Loucy (cell line): ENCODE measurements around the gene VASH2.

ENCODE experiments used
- H2AFZ ChIP-seq: fragments of 200-600 bp; sonication (generic); 2 replicates; pipeline ENCODE4 v1.6.0; 2016; ENCODE audit warnings: antibody characterized with exemption, mild to moderate bottlenecking, low read length, moderate library complexity
- H3F3A ChIP-seq: fragments of 200-600 bp; 2 replicates; pipeline ENCODE4 v1.6.0; 2016; ENCODE audit warnings: antibody characterized with exemption, low read depth, mild to moderate bottlenecking
- H3K27me3 ChIP-seq: fragments of 200-600 bp; sonication (generic); 2 replicates; pipeline ENCODE4 v1.6.1; 2014; ENCODE audit warnings: low read length, mild to moderate bottlenecking; ENCODE audit not compliant: insufficient read depth, poor library complexity, severe bottlenecking
- H3K36me3 ChIP-seq: fragments of 200-600 bp; sonication (generic); 2 replicates; pipeline ENCODE4 v1.6.1; 2016; ENCODE audit warnings: low read length; ENCODE audit not compliant: insufficient read depth
- H3K4me1 ChIP-seq: fragments of 200-600 bp; sonication (generic); 2 replicates; pipeline ENCODE4 v1.5.1; 2014; ENCODE audit warnings: low read length, mild to moderate bottlenecking; ENCODE audit not compliant: insufficient read depth, poor library complexity, severe bottlenecking
- H3K4me2 ChIP-seq: fragments of 200-600 bp; sonication (generic); 2 replicates; pipeline ENCODE4 v1.6.0; 2014; ENCODE audit warnings: antibody characterized with exemption, low read length, low read depth, mild to moderate bottlenecking; ENCODE audit not compliant: poor library complexity, severe bottlenecking
- H3K4me3 ChIP-seq: fragments of 200-600 bp; sonication (generic); 2 replicates; pipeline ENCODE4 v1.5.1; 2014; ENCODE audit warnings: low read length, mild to moderate bottlenecking, mixed read lengths; ENCODE audit not compliant: poor library complexity, severe bottlenecking
- H3K79me2 ChIP-seq: fragments of 200-600 bp; sonication (generic); 2 replicates; pipeline ENCODE4 v1.6.1; 2014; ENCODE audit warnings: low read length; ENCODE audit not compliant: insufficient read depth
- H3K9ac ChIP-seq: fragments of 200-600 bp; sonication (generic); 2 replicates; pipeline ENCODE4 v1.6.0; 2014; ENCODE audit warnings: mild to moderate bottlenecking, low read depth, low read length, moderate library complexity; ENCODE audit not compliant: poor library complexity, severe bottlenecking
- H3K9me2 ChIP-seq: fragments of 200-600 bp; sonication (generic); replicated peaks from 2 replicates; pipeline ENCODE4 v1.6.1; 2016; ENCODE audit warnings: low read depth, low read length, mixed read lengths
- H3K9me3 ChIP-seq: fragments of 200-600 bp; sonication (generic); 2 replicates; pipeline ENCODE4 v1.6.1; 2014; ENCODE audit warnings: mild to moderate bottlenecking, antibody characterized with exemption, low read length, low read depth; ENCODE audit not compliant: insufficient read depth
- H4K20me1 ChIP-seq: fragments of 200-600 bp; sonication (generic); 2 replicates; pipeline ENCODE4 v1.6.0; 2014; ENCODE audit warnings: antibody characterized with exemption, low read length, mild to moderate bottlenecking; ENCODE audit not compliant: insufficient read depth, poor library complexity, severe bottlenecking
- EZH2phosphoT487 ChIP-seq: fragments of 200-600 bp; IDR thresholded peaks from 2 replicates; pipeline ENCODE4 v1.6.1; 2018; ENCODE audit warnings: antibody characterized with exemption, mild to moderate bottlenecking, moderate library complexity, borderline replicate concordance
- TF ChIP-seq, protein P1 (sequence below): fragments of 200-600 bp; sonication (generic); conservative IDR thresholded peaks from 2 replicates; pipeline ENCODE4 v1.5.1; 2014; ENCODE audit warnings: mild to moderate bottlenecking, antibody characterized with exemption, low read length

The VASH2 gene

DNA sequence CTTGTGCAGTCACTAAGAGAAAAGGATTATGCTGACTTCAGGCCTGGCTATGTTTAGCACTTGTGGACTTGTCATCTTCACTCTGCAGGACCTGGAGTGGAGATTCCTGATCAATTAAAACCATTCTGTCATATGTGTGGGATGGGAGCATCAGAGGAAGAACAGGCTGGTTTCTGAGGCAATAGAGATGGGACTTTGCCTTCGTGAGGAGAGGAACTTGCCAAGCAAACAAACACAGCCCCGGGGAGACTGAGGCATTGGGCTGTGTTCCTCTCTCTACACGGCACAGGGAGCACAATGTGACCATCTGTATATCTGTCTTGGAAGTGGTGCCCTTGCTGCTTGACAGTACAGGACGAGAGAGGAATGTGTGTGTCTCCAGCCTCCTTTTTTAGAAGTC, 23.1 kb downstream of the VASH2 start:
- Histone ChIP-seq H3K36me3 (peaks cover 38% of the 10 kb centered on the region; the same call in 1 of the 2 replicates), H4K20me1 (no peaks in the 10 kb centered on the region), H3F3A (no peaks in the 10 kb centered on the region), H3K79me2 (no peaks in the 10 kb centered on the region), H3K4me1 (no peaks in the 10 kb centered on the region), H3K4me2 (no peak overlapping the region), H2AFZ (no peak overlapping the region), H3K9ac (no peak overlapping the region), H3K9me2 (no peaks in the 10 kb centered on the region), H3K4me3 (no peak overlapping the region), H3K9me3 (no peaks in the 10 kb centered on the region), H3K27me3 (no peaks in the 10 kb centered on the region)
- TF ChIP-seq EZH2phosphoT487 = no peak
- TF ChIP-seq, protein P1, sequence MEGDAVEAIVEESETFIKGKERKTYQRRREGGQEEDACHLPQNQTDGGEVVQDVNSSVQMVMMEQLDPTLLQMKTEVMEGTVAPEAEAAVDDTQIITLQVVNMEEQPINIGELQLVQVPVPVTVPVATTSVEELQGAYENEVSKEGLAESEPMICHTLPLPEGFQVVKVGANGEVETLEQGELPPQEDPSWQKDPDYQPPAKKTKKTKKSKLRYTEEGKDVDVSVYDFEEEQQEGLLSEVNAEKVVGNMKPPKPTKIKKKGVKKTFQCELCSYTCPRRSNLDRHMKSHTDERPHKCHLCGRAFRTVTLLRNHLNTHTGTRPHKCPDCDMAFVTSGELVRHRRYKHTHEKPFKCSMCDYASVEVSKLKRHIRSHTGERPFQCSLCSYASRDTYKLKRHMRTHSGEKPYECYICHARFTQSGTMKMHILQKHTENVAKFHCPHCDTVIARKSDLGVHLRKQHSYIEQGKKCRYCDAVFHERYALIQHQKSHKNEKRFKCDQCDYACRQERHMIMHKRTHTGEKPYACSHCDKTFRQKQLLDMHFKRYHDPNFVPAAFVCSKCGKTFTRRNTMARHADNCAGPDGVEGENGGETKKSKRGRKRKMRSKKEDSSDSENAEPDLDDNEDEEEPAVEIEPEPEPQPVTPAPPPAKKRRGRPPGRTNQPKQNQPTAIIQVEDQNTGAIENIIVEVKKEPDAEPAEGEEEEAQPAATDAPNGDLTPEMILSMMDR = no peak

DNA sequence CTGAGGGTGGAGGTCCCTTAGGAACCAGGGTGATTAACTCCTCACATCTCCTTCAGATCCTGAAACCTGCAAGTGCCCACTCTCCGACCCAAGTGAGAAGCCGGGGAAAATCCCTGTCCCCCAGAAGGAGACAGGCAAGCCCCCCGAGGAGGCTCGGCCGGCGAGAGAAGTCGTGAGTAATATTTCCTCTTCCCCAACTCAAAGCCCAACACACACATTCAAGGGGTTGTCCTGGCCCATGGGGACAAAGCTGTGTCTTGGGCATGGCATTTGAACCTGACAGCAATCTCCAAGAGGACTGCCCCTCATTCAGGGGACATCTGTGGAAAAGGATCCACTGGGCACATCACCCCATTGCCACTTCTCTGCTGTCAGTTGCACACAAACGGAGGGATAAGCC, 23.6 kb downstream of the VASH2 start:
- Histone ChIP-seq H3K4me1 (no peaks in the 10 kb centered on the region), H3K27me3 (no peaks in the 10 kb centered on the region), H3K36me3 (peaks cover 38% of the 10 kb centered on the region; the same call in 1 of the 2 replicates), H3K9me3 (no peaks in the 10 kb centered on the region), H3K9ac (no peak overlapping the region), H2AFZ (no peak overlapping the region), H4K20me1 (no peaks in the 10 kb centered on the region), H3K4me2 (no peak overlapping the region), H3F3A (no peaks in the 10 kb centered on the region), H3K79me2 (no peaks in the 10 kb centered on the region), H3K4me3 (no peak overlapping the region), H3K9me2 (no peaks in the 10 kb centered on the region)
- no peak for TF ChIP-seq EZH2phosphoT487
- TF ChIP-seq, protein P1 = no peak

DNA sequence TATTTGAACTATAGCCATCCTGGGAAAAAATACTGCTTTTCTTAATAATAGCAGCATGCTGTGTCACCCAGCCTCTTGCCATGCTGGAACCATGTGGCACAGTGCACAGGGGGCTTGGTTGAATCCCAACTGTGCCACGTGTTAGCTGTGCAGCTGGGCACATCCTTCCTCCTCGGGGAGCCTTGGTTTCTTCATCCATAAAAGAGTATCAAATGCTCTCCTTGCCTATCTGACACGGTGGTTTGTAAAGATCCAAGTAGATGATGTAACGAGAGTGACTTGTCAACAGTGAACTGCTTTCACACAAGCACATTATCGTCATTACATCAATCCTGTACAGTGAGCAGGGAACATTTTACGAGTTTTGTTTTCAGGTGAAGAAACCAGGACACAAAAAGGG, 24.4 kb downstream of the VASH2 start:
- H4K20me1 ChIP-seq = no peaks in the 10 kb centered on the region
- TF ChIP-seq, protein P1 = no peak
- TF ChIP-seq EZH2phosphoT487 = no peak
- peaks cover 38% of the 10 kb centered on the region; the same call in 1 of the 2 replicates for H3K36me3 ChIP-seq
- H3F3A ChIP-seq = no peaks in the 10 kb centered on the region
- H3K9ac ChIP-seq = no peak overlapping the region
- no peaks in the 10 kb centered on the region for H3K27me3 ChIP-seq
- H3K9me2 ChIP-seq = no peaks in the 10 kb centered on the region
- no peak overlapping the region for H3K4me2 ChIP-seq
- H3K79me2 ChIP-seq = no peaks in the 10 kb centered on the region
- H3K4me3 ChIP-seq = no peak overlapping the region
- no peak overlapping the region for H2AFZ ChIP-seq
- no peaks in the 10 kb centered on the region for H3K4me1 ChIP-seq
- no peaks in the 10 kb centered on the region for H3K9me3 ChIP-seq
